Uterus (tissue), 4 donors: ENCODE results near the gene ICAM2. TPM values are rescaled to one million over a fixed set of nuclear protein-coding genes. Genes with fewer than 3 reads are reported as not detected.
A peak's percentile ranks its signal among the peaks of the same experiment; 100 is the strongest.

Experiments
- DNase-seq, 2 donors: peaks; one replicate each; pipeline ENCODE4 v3.0.0-alpha.2; 2019 to 2020
- H3K27ac ChIP-seq, 2 donors: fragments of 200-600 bp; sonication (generic); 1 replicate in 1 of 2; 2 replicates in 1 of 2; pipeline ENCODE4 v1.5.1; 2016 to 2018
- H3K27me3 ChIP-seq, 2 donors: fragments of 200-600 bp; sonication (generic); one replicate each; pipeline ENCODE4 v1.5.1; 2018 to 2019; ENCODE audit warnings: control low read depth in 1 of 2
- H3K36me3 ChIP-seq, 2 donors: fragments of 200-600 bp; sonication (generic); one replicate each; pipeline ENCODE4 v1.5.1; 2019; ENCODE audit warnings: control low read depth in 1 of 2
- H3K4me1 ChIP-seq, 2 donors: fragments of 200-600 bp; sonication (generic); one replicate each; pipeline ENCODE4 v1.5.1; 2018 to 2019; ENCODE audit warnings: control low read depth in 1 of 2
- H3K4me3 ChIP-seq, 2 donors: fragments of 200-600 bp; sonication (generic); 1 replicate in 1 of 2; 2 replicates in 1 of 2; pipeline ENCODE4 v1.5.1; 2018 to 2019; ENCODE audit warnings: mild to moderate bottlenecking in 1 of 2
- H3K9me3 ChIP-seq, 2 donors: fragments of 200-600 bp; sonication (generic); one replicate each; pipeline ENCODE4 v1.5.1; 2019; ENCODE audit warnings: control low read depth in 1 of 2
- CTCF ChIP-seq, 4 experiments: fragments of 200-600 bp in 2 of 4; fragments of 450-650 bp in 2 of 4; sonication (generic) in 2 of 4; IDR thresholded peaks; one replicate each; pipeline ENCODE4 v1.5.1; 2016 to 2019; ENCODE audit warnings: antibody characterized with exemption in 4 of 4, mild to moderate bottlenecking in 2 of 4, moderate library complexity in 1 of 4
- POLR2A ChIP-seq, 2 donors: fragments of 450-650 bp; IDR thresholded peaks; one replicate each; pipeline ENCODE4 v1.6.1; 2016; ENCODE audit warnings: antibody characterized with exemption in 2 of 2, mild to moderate bottlenecking in 1 of 2, moderate library complexity in 1 of 2
- intact Hi-C: fragments of 100-400 bp; cut with DNase I; formaldehyde crosslinking; loops from one replicate; pipeline ENCODE4 v1.15.1; 2023; ENCODE audit warnings: low total_unique reads
- total RNA-seq, 4 donors: library from RNA; depleted of rRNA in 3 of 4; stranded (reverse); fragments of >200 nt in 3 of 4; gene quantifications; one replicate each; pipeline versions ENCODE4 v1.1.0 to v1.2.4, GENCODE V29; 2014 to 2023
- donor health status: DM: yes; HTN: yes; CAD: no.

ICAM2 gene
- total RNA-seq, 4 donors from 2014 or later: 20.6 to 108 (median 42.4) TPM

GRCh38 chr17:63999680-64000531, 20.5 kb downstream of the ICAM2 start:
- Histone ChIP-seq H3K27ac (no peak overlapping the region), H3K4me1 (peaks cover 0 to 6% of the 10 kb centered on the region in 2 donors), H3K27me3 (no peaks in the 10 kb centered on the region), H3K4me3 (no peak overlapping the region), H3K36me3 (no peaks in the 10 kb centered on the region), H3K9me3 (no peaks in the 10 kb centered on the region)
- peak in 1 of 2 donors; percentile 12 for DNase-seq
- no peak for TF ChIP-seq POLR2A (IDR thresholded peaks at IDR 0.05)
- TF ChIP-seq CTCF (IDR thresholded peaks at IDR 0.05): no peak
- intact Hi-C loops: no loop called here

GRCh38 chr17:63998721-63999679, 21.4 kb downstream of the ICAM2 start:
- Histone ChIP-seq H3K27me3 (no peaks in the 10 kb centered on the region), H3K36me3 (no peaks in the 10 kb centered on the region), H3K27ac (no peak overlapping the region), H3K4me3 (peak overlapping the region; percentile 31 to 32), H3K9me3 (no peaks in the 10 kb centered on the region), H3K4me1 (peaks cover 0 to 6% of the 10 kb centered on the region in 2 donors)
- TF ChIP-seq CTCF (IDR thresholded peaks at IDR 0.05): no peak
- no peak for TF ChIP-seq POLR2A (IDR thresholded peaks at IDR 0.05)
- intact Hi-C loops: no loop called here
- DNase-seq: peak in 1 of 2 donors; percentile 15

- Histone ChIP-seq H3K27ac (peak within 1 kb of the TSS in 1 of 2 donors; percentile 5), H3K36me3 (no peaks in the 10 kb centered on the region), H3K4me3 (peak within 1 kb of the TSS; percentile 31 to 32), H3K9me3 (no peaks in the 10 kb centered on the region), H3K27me3 (no peaks in the 10 kb centered on the region), H3K4me1 (peaks cover 0 to 6% of the 10 kb centered on the region in 2 donors)
- TF ChIP-seq CTCF (IDR thresholded peaks at IDR 0.05): no peak
- TF ChIP-seq POLR2A (IDR thresholded peaks at IDR 0.05): no peak
- peak; percentile 33 to 48 for DNase-seq
- intact Hi-C loops: no loop called here
Measured at GRCh38 chr17:63998050-63998720, 22.2 kb downstream of the ICAM2 start, which contains the start of gene PRR29. PRR29 (plus strand) TSS chr17:63998351; CDS start chr17:63998365, 14 bp downstream.

GRCh38 chr17:63997341-63998048, 22.9 kb downstream of the ICAM2 start:
- TF ChIP-seq CTCF (IDR thresholded peaks at IDR 0.05) (no peak), POLR2A (IDR thresholded peaks at IDR 0.05) (no peak)
- peak overlapping the region in 1 of 2 donors; percentile 5 for H3K27ac ChIP-seq
- H3K27me3 ChIP-seq: no peaks in the 10 kb centered on the region
- peak overlapping the region; percentile 31 to 32 for H3K4me3 ChIP-seq
- intact Hi-C loops: no loop called here
- no peaks in the 10 kb centered on the region for H3K36me3 ChIP-seq
- no peaks in the 10 kb centered on the region for H3K9me3 ChIP-seq
- peak in 1 of 2 donors; percentile 20 for DNase-seq
- peaks cover 0 to 6% of the 10 kb centered on the region in 2 donors for H3K4me1 ChIP-seq
